ENCODE measurements around the gene CAMK2D.

DNA sequence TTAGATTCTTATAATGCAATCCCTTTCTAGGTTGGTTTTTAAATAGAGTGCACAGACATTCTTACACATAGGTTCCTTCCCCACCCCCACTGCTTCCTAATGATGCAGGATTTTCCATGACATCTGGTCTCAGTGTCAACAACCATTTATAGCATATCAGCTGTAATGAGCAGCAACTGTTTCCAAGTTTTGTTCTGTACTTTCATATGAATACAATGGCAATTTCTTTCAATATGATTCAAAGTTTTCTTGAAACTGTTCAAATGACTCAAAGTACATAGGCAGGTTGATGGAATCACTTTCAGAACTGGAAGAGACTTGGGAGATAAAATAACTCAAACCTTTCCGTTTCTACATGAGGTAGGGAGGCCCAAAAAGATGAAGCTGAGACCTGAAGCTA lies 220.7 kb downstream of the CAMK2D start:
- TF ChIP-seq, protein P1, sequence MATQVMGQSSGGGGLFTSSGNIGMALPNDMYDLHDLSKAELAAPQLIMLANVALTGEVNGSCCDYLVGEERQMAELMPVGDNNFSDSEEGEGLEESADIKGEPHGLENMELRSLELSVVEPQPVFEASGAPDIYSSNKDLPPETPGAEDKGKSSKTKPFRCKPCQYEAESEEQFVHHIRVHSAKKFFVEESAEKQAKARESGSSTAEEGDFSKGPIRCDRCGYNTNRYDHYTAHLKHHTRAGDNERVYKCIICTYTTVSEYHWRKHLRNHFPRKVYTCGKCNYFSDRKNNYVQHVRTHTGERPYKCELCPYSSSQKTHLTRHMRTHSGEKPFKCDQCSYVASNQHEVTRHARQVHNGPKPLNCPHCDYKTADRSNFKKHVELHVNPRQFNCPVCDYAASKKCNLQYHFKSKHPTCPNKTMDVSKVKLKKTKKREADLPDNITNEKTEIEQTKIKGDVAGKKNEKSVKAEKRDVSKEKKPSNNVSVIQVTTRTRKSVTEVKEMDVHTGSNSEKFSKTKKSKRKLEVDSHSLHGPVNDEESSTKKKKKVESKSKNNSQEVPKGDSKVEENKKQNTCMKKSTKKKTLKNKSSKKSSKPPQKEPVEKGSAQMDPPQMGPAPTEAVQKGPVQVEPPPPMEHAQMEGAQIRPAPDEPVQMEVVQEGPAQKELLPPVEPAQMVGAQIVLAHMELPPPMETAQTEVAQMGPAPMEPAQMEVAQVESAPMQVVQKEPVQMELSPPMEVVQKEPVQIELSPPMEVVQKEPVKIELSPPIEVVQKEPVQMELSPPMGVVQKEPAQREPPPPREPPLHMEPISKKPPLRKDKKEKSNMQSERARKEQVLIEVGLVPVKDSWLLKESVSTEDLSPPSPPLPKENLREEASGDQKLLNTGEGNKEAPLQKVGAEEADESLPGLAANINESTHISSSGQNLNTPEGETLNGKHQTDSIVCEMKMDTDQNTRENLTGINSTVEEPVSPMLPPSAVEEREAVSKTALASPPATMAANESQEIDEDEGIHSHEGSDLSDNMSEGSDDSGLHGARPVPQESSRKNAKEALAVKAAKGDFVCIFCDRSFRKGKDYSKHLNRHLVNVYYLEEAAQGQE (IDR thresholded peaks at IDR 0.05; ENCODE audit: insufficient read depth in 1 of 2, low read depth in 2 of 2, low read length in 2 of 2): no peak
- TF ChIP-seq POLR2AphosphoS5 (IDR thresholded peaks at IDR 0.05; ENCODE audit: low read depth, low read length) (no peak), TAF1 (IDR thresholded peaks at IDR 0.05; ENCODE audit: borderline replicate concordance, insufficient read depth, low read length) (no peak)

Data from PFSK-1 (cell line).